GM19438 (cell line): ENCODE results near the gene RAB24.
A peak's percentile ranks its signal among the peaks of the same experiment; 100 is the strongest.

Experiments
- ATAC-seq: cut with Tn5 transposase; IDR thresholded peaks from one replicate; pipeline ENCODE4 v1.9.1; 2021; ENCODE audit warnings: low read depth; ENCODE audit not compliant: unreplicated experiment

Gene RAB24

GRCh38 chr5:177333420-177334154, 30.1 kb upstream of the RAB24 start:
- ATAC-seq, result no peak

- no peak for ATAC-seq
Measured at GRCh38 chr5:177332896-177333260, 29.4 kb upstream of the RAB24 start.

GRCh38 chr5:177332031-177332895, 28.7 kb upstream of the RAB24 start:
- ATAC-seq, result no peak

GRCh38 chr5:177330991-177331842, 27.7 kb upstream of the RAB24 start:
- ATAC-seq, result no peak

GRCh38 chr5:177329883-177330282, 26.4 kb upstream of the RAB24 start:
- no peak for ATAC-seq

- no peak for ATAC-seq
Measured at GRCh38 chr5:177328545-177329231, 25.2 kb upstream of the RAB24 start.

- ATAC-seq, result no peak
Measured at GRCh38 chr5:177327539-177328522, 24.3 kb upstream of the RAB24 start.

GRCh38 chr5:177325868-177326381, 22.4 kb upstream of the RAB24 start:
- no peak for ATAC-seq

- no peak for ATAC-seq
Measured at GRCh38 chr5:177320879-177321278, 17.4 kb upstream of the RAB24 start.

GRCh38 chr5:177319913-177320588, 16.5 kb upstream of the RAB24 start:
- ATAC-seq, result no peak

GRCh38 chr5:177317959-177318377, 14.4 kb upstream of the RAB24 start:
- no peak for ATAC-seq

GRCh38 chr5:177316005-177316404, 12.5 kb upstream of the RAB24 start:
- no peak for ATAC-seq

GRCh38 chr5:177315411-177315810, 11.9 kb upstream of the RAB24 start:
- no peak for ATAC-seq

- ATAC-seq, result no peak
Measured at GRCh38 chr5:177314376-177315342, 11.1 kb upstream of the RAB24 start.

- no peak for ATAC-seq
Measured at GRCh38 chr5:177313561-177314259, 10.2 kb upstream of the RAB24 start.

GRCh38 chr5:177312649-177313181, 9.2 kb upstream of the RAB24 start:
- ATAC-seq, result peak; percentile 25
